Measurements from ENCODE around the gene MNT.

DNA sequence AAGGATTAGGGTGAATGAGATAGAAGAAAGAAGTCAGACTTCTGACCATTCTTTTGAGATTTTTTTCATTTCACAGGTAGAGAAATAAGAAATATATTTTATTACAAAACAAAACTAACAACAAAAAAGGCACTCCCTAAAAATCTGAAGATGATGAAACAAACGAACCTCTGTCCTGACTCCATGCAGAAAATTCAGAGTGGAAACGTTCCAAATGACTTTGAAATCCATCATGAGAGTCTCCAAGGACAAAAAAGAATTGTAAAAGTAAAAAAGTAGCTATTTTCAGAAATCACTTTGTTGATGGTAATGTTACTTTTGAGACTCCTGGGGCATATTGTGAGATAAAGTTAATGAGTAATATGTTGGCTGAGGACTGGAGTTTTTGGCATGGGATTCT, 26.4 kb upstream of the MNT start:
- TF ChIP-seq KDM1A (IDR thresholded peaks at IDR 0.05; ENCODE audit: borderline replicate concordance, low read length) = no peak
- no peak for TF ChIP-seq POLR2A (IDR thresholded peaks at IDR 0.05; ENCODE audit: control extremely low read depth in 1 of 2, low read depth in 2 of 2, low read length in 2 of 2)
- TF ChIP-seq, protein P1, sequence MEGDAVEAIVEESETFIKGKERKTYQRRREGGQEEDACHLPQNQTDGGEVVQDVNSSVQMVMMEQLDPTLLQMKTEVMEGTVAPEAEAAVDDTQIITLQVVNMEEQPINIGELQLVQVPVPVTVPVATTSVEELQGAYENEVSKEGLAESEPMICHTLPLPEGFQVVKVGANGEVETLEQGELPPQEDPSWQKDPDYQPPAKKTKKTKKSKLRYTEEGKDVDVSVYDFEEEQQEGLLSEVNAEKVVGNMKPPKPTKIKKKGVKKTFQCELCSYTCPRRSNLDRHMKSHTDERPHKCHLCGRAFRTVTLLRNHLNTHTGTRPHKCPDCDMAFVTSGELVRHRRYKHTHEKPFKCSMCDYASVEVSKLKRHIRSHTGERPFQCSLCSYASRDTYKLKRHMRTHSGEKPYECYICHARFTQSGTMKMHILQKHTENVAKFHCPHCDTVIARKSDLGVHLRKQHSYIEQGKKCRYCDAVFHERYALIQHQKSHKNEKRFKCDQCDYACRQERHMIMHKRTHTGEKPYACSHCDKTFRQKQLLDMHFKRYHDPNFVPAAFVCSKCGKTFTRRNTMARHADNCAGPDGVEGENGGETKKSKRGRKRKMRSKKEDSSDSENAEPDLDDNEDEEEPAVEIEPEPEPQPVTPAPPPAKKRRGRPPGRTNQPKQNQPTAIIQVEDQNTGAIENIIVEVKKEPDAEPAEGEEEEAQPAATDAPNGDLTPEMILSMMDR (IDR thresholded peaks at IDR 0.05; ENCODE audit: control extremely low read depth in 1 of 3, insufficient read depth in 1 of 3, low read depth in 1 of 3, low read length in 3 of 3) = no peak
- no peak for TF ChIP-seq SUZ12 (IDR thresholded peaks at IDR 0.05; ENCODE audit: low read length)
- TF ChIP-seq EGR1 (IDR thresholded peaks at IDR 0.05; ENCODE audit: borderline replicate concordance, low read depth, low read length) = no peak
- TF ChIP-seq POLR2AphosphoS5 (IDR thresholded peaks at IDR 0.05; ENCODE audit: low read depth, low read length) = no peak
